ENCODE measurements around the gene MACF1. TPM values are rescaled to one million over a fixed set of nuclear protein-coding genes. Genes with fewer than 3 reads are reported as not detected.

MACF1 gene
- total and polyA plus RNA-seq, 2 donors (not counting 1 experiment from before 2014, with no cell fraction given) = 64.1 to 159 TPM

DNA sequence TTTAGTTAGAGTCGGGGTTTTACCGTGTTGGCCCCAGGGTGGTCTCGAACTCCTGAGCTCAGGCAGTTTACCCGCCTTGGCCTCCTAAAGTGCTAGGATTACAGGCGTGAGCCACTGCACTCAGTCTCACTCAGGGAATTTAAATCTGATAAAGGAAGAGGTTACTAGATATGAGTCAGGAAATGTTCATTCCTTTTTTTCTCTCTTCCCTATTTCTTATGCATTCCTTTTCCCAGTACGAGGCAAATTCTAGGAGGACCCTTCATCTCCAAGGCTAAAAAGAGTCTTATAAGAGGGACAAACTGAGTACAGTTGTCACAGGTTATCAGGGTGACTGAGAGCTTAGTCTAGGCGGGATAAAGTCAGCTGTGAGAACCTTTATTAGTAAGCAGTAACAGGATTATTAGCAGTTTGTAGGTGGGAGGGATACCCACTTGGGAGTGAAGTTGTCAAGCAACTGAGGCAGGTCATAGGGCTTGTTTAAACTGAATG is 9.1 kb downstream of the MACF1 start:
- Histone ChIP-seq H3K27ac (ENCODE audit: low read length in 2 of 2) (peak overlapping the region in 1 of 2 donors; percentile 92), H3K36me3 (replicated peaks in 1 of 2; ENCODE audit: control extremely low read depth in 1 of 2, control insufficient read depth in 1 of 2, extremely low read depth in 1 of 2, insufficient read depth in 2 of 2, low read length in 1 of 2) (no peaks in the 10 kb centered on the region), H3K9ac (ENCODE audit: low read length) (no peak overlapping the region), H3K9me3 (ENCODE audit: control extremely low read depth in 1 of 3, control insufficient read depth in 2 of 3, insufficient read depth in 1 of 3, low read length in 2 of 3) (no peaks in the 10 kb centered on the region), H3K4me2 (replicated peaks; ENCODE audit: low read depth, low read length, poor library complexity, severe bottlenecking) (no peak overlapping the region), H3K27me3 (replicated peaks in 1 of 4; ENCODE audit: control extremely low read depth in 1 of 4, control insufficient read depth in 3 of 4, insufficient read depth in 4 of 4, low read length in 3 of 4) (no peaks in the 10 kb centered on the region), H4K20me1 (ENCODE audit: control insufficient read depth, insufficient read depth, low read length, poor library complexity, severe bottlenecking) (no peaks in the 10 kb centered on the region), H2AFZ (ENCODE audit: insufficient read depth, low read depth, low read length, poor library complexity, severe bottlenecking) (peak overlapping the region; percentile 11), H3K79me2 (ENCODE audit: control insufficient read depth, insufficient read depth, low read length) (peaks cover 30% of the 10 kb centered on the region), H3K4me1 (ENCODE audit: control insufficient read depth in 2 of 2, insufficient read depth in 2 of 2, low read length in 2 of 2) (peaks cover 27 to 38% of the 10 kb centered on the region in 2 donors), H3K4me3 (ENCODE audit: control extremely low read depth in 1 of 5, extremely low read depth in 1 of 5, insufficient read depth in 1 of 5, low read depth in 2 of 5, low read length in 4 of 5) (no peak overlapping the region)
- ATAC-seq (ENCODE audit: low read depth) (no peak), DNase-seq (no peak)
- H3K4me1 Mint-ChIP-seq = peaks cover 41% of the 10 kb centered on the region
- no peak overlapping the region for H3K4me3 Mint-ChIP-seq
- 87% methylated on average over 4 of the region's 7 CpGs for WGBS (ENCODE audit: insufficient coverage)
- intact Hi-C loops (cut with micrococcal nuclease) = loop anchor here (2.0 kb wide), 1 partner anchor 17 kb away; no protein-coding TSS in a partner anchor
- H3K27me3 Mint-ChIP-seq = no peaks in the 10 kb centered on the region
- H3K27ac Mint-ChIP-seq = peak overlapping the region; percentile 91
- H3K9me3 Mint-ChIP-seq (ENCODE audit: insufficient read depth) = no peaks in the 10 kb centered on the region
- ChIA-PET POLR2A (no interaction called here), CTCF (interaction anchor here (0.7 to 9.8 kb wide), 6 partner anchors 9 to 46 kb away, joined by 3 to 101 read pairs (median 4); partner anchors contain the start of gene MACF1)
- TF ChIP-seq, protein P1, sequence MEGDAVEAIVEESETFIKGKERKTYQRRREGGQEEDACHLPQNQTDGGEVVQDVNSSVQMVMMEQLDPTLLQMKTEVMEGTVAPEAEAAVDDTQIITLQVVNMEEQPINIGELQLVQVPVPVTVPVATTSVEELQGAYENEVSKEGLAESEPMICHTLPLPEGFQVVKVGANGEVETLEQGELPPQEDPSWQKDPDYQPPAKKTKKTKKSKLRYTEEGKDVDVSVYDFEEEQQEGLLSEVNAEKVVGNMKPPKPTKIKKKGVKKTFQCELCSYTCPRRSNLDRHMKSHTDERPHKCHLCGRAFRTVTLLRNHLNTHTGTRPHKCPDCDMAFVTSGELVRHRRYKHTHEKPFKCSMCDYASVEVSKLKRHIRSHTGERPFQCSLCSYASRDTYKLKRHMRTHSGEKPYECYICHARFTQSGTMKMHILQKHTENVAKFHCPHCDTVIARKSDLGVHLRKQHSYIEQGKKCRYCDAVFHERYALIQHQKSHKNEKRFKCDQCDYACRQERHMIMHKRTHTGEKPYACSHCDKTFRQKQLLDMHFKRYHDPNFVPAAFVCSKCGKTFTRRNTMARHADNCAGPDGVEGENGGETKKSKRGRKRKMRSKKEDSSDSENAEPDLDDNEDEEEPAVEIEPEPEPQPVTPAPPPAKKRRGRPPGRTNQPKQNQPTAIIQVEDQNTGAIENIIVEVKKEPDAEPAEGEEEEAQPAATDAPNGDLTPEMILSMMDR (IDR thresholded peaks at IDR 0.05) = no peak

DNA sequence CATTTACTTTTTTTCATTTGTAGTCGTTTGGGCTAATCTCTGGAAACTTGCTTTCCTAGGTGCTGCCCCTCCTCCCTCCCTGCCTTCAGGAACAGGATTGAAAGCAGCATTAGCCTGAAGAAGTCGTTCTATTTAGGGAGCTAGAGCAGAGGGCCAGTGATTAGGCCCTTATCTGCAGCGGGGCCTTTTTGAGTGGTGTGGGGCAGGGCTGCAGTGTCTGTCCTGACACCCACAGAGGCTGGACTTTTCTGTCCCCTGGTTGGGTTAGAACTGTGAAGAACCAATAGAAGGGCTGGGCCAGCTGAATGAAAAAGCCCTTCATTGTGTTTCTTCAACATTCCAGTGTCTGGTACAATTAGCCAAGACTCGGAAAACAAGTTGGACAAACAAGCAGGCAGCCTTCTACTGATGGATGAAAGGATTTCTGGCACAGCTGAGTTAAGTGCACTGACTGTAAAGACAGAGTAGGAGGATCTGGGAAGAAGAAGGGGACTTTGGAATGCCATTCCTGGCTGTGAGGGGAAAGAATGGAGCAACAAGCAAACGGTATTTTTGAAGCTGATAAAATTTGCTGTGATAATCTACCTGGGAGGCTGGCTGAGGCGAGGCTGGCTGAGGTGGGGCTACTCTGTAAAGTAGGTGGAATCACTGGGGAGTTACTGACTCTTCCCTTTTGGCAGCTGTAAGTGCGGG is 9.7 kb downstream of the MACF1 start:
- intact Hi-C loops (cut with micrococcal nuclease) = loop anchor here (2.0 kb wide), 1 partner anchor 17 kb away; no protein-coding TSS in a partner anchor
- ChIA-PET POLR2A (interaction anchor here (1.2 kb wide), 1 partner anchor 9 kb away, joined by 4 read pairs; no protein-coding TSS in a partner anchor), CTCF (interaction anchor here (0.6 to 9.8 kb wide), 9 partner anchors 9 to 127 kb away, joined by 3 to 101 read pairs (median 5); partner anchors contain the start of gene MACF1)
- TF ChIP-seq EZH2 (IDR thresholded peaks at IDR 0.05; ENCODE audit: borderline replicate concordance, insufficient read depth, low read depth, low read length, poor library complexity, severe bottlenecking) = no peak
- TF ChIP-seq, protein P1 (IDR thresholded peaks at IDR 0.05) = no peak
- 76% methylated on average over 3 of the region's 7 CpGs for WGBS (ENCODE audit: insufficient coverage)
- Histone ChIP-seq H3K9me3 (ENCODE audit: control extremely low read depth in 1 of 3, control insufficient read depth in 2 of 3, insufficient read depth in 1 of 3, low read length in 2 of 3) (no peaks in the 10 kb centered on the region), H4K20me1 (ENCODE audit: control insufficient read depth, insufficient read depth, low read length, poor library complexity, severe bottlenecking) (no peaks in the 10 kb centered on the region), H2AFZ (ENCODE audit: insufficient read depth, low read depth, low read length, poor library complexity, severe bottlenecking) (peak overlapping the region; percentile 11), H3K4me2 (replicated peaks; ENCODE audit: low read depth, low read length, poor library complexity, severe bottlenecking) (peak overlapping the region; percentile 87), H3K4me1 (ENCODE audit: control insufficient read depth in 2 of 2, insufficient read depth in 2 of 2, low read length in 2 of 2) (peaks cover 34 to 44% of the 10 kb centered on the region in 2 donors), H3K27ac (ENCODE audit: low read length in 2 of 2) (peak overlapping the region; percentile 19 to 92), H3K9ac (ENCODE audit: low read length) (no peak overlapping the region), H3K79me2 (ENCODE audit: control insufficient read depth, insufficient read depth, low read length) (peaks cover 36% of the 10 kb centered on the region), H3K36me3 (replicated peaks in 1 of 2; ENCODE audit: control extremely low read depth in 1 of 2, control insufficient read depth in 1 of 2, extremely low read depth in 1 of 2, insufficient read depth in 2 of 2, low read length in 1 of 2) (peaks cover 0 to 2% of the 10 kb centered on the region in 2 experiments), H3K27me3 (replicated peaks in 1 of 4; ENCODE audit: control extremely low read depth in 1 of 4, control insufficient read depth in 3 of 4, insufficient read depth in 4 of 4, low read length in 3 of 4) (no peaks in the 10 kb centered on the region), H3K4me3 (ENCODE audit: control extremely low read depth in 1 of 5, extremely low read depth in 1 of 5, insufficient read depth in 1 of 5, low read depth in 2 of 5, low read length in 4 of 5) (no peak overlapping the region)
- peak overlapping the region; percentile 91 for H3K27ac Mint-ChIP-seq
- ATAC-seq (ENCODE audit: low read depth) (no peak), DNase-seq (no peak)
- H3K9me3 Mint-ChIP-seq (ENCODE audit: insufficient read depth) = no peaks in the 10 kb centered on the region
- H3K4me1 Mint-ChIP-seq = peaks cover 46% of the 10 kb centered on the region
- peak overlapping the region; percentile 15 for H3K4me3 Mint-ChIP-seq
- H3K27me3 Mint-ChIP-seq = no peaks in the 10 kb centered on the region
